Measurements from ENCODE around the gene MGAT2. TPM values are rescaled to one million over a fixed set of nuclear protein-coding genes. Genes with fewer than 3 reads are reported as not detected.
A peak's percentile ranks its signal among the peaks of the same experiment; 100 is the strongest.
"Not testable (repeated sequence)": the region's sequence is repeated elsewhere in the genome, so short reads cannot be mapped to it uniquely, and the experiment has no call there.

The MGAT2 gene
- total RNA-seq, 1 donor from 2014 or later = 37.4 TPM

DNA sequence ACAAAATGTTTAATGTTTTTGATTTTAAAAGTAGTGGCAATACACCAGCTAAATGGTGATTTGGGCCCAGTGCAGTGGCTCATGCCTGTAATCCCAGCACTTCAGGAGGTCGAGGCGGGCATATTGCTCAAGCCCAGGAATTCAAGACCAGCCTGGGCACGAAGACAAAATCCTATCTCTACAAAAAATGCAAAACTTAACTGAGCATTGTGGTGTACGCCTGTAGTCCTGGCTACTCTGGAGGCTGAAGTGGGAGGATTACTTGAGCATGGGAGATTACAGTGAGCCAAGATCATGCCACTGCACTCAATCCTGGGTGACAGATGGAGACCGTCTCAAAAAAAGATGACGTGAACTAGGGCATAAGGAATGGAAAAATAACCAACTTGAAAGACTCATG is 4.8 kb upstream of the MGAT2 start:
- Histone ChIP-seq H3K4me1 (peaks cover 6 to 9% of the 10 kb centered on the region in 2 donors), H3K4me3 (no peak overlapping the region), H3K27ac (no peak overlapping the region), H3K27me3 (no peaks in the 10 kb centered on the region), H3K9me3 (no peaks in the 10 kb centered on the region), H3K36me3 (peaks cover 0 to 23% of the 10 kb centered on the region in 2 donors)
- TF ChIP-seq CTCF (IDR thresholded peaks at IDR 0.05) = no peak
- DNase-seq (ENCODE audit: low spot score in 2 of 2) = no peak
- intact Hi-C loops (cut with DNase I) = no loop called here

GRCh38 chr14:49617852-49618519 is 2.6 kb upstream of the MGAT2 start:
- TF ChIP-seq CTCF (IDR thresholded peaks at IDR 0.05) = no peak
- DNase-seq (ENCODE audit: low spot score in 2 of 2) = no peak
- no peaks in the 10 kb centered on the region for H3K9me3 ChIP-seq

GRCh38 chr14:49619273-49619672 is 1.3 kb upstream of the MGAT2 start:
- H3K27me3 ChIP-seq; DNase-seq (ENCODE audit: low spot score in 2 of 2); intact Hi-C loops (cut with DNase I); H3K9me3 ChIP-seq: not testable (repeated sequence)
- Histone ChIP-seq H3K27ac (peak overlapping the region in 1 of 2 donors; percentile 97), H3K4me1 (peaks cover 6 to 28% of the 10 kb centered on the region in 2 donors), H3K4me3 (peak overlapping the region; percentile 63 to 98), H3K36me3 (peaks cover 0 to 23% of the 10 kb centered on the region in 2 donors)

More at GRCh38 chr14:49617852-49618519, 2.6 kb upstream of the MGAT2 start:
- Histone ChIP-seq H3K27me3 (no peaks in the 10 kb centered on the region), H3K27ac (no peak overlapping the region), H3K4me3 (no peak overlapping the region), H3K36me3 (peaks cover 0 to 23% of the 10 kb centered on the region in 2 donors), H3K4me1 (peaks cover 6 to 18% of the 10 kb centered on the region in 2 donors)
- intact Hi-C loops (cut with DNase I) = no loop called here

GRCh38 chr14:49619730-49620129 is 869 bp upstream of the MGAT2 start:
- no peaks in the 10 kb centered on the region for H3K9me3 ChIP-seq

DNA sequence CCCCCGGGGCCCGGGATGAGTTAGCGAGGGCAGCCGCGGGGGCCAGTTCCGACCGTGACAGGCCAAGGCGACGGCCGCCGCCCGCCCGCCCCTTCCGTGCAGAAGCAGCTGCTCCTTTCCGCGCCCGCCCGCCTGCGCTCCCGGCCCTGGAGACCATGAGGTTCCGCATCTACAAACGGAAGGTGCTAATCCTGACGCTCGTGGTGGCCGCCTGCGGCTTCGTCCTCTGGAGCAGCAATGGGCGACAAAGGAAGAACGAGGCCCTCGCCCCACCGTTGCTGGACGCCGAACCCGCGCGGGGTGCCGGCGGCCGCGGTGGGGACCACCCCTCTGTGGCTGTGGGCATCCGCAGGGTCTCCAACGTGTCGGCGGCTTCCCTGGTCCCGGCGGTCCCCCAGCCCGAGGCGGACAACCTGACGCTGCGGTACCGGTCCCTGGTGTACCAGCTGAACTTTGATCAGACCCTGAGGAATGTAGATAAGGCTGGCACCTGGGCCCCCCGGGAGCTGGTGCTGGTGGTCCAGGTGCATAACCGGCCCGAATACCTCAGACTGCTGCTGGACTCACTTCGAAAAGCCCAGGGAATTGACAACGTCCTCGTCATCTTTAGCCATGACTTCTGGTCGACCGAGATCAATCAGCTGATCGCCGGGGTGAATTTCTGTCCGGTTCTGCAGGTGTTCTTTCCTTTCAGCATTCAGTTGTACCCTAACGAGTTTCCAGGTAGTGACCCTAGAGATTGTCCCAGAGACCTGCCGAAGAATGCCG is 699 bp downstream of the MGAT2 start:
- no peak for TF ChIP-seq CTCF (IDR thresholded peaks at IDR 0.05)
- Histone ChIP-seq H3K4me3 (peak overlapping the region; percentile 63 to 98), H3K9me3 (no peaks in the 10 kb centered on the region), H3K27me3 (no peaks in the 10 kb centered on the region), H3K27ac (peak overlapping the region; percentile 97 to 98), H3K36me3 (peaks cover 3 to 25% of the 10 kb centered on the region in 2 donors), H3K4me1 (peaks cover 6 to 29% of the 10 kb centered on the region in 2 donors)
- DNase-seq (ENCODE audit: low spot score in 2 of 2) = peak in 1 of 2 donors; percentile 85
- intact Hi-C loops (cut with DNase I) = loop anchor here (2.0 to 5.0 kb wide), 3 partner anchors 34 to 496 kb away; partner anchors contain the start of genes RPS29 and VCPKMT

More at GRCh38 chr14:49619730-49620129, 869 bp upstream of the MGAT2 start:
- Histone ChIP-seq H3K27ac (peak overlapping the region; percentile 97 to 98), H3K4me1 (peaks cover 6 to 29% of the 10 kb centered on the region in 2 donors), H3K4me3 (peak overlapping the region; percentile 63 to 98), H3K36me3 (peaks cover 0 to 23% of the 10 kb centered on the region in 2 donors), H3K27me3 (no peaks in the 10 kb centered on the region)
- intact Hi-C loops (cut with DNase I) = loop anchor here (1.0 to 5.0 kb wide), 5 partner anchors 15 to 498 kb away; partner anchors contain the start of genes LRR1, RPS29 and VCPKMT
- TF ChIP-seq CTCF (IDR thresholded peaks at IDR 0.05) = no peak
- DNase-seq (ENCODE audit: low spot score in 2 of 2) = no peak

All from ascending aorta (tissue), 2 donors.